ENCODE data around the gene ST6GALNAC2. TPM values are rescaled to one million over a fixed set of nuclear protein-coding genes. Genes with fewer than 3 reads are reported as not detected.

The ST6GALNAC2 gene
- total RNA-seq, 1 experiment from 2014 or later: 23.0 TPM

DNA sequence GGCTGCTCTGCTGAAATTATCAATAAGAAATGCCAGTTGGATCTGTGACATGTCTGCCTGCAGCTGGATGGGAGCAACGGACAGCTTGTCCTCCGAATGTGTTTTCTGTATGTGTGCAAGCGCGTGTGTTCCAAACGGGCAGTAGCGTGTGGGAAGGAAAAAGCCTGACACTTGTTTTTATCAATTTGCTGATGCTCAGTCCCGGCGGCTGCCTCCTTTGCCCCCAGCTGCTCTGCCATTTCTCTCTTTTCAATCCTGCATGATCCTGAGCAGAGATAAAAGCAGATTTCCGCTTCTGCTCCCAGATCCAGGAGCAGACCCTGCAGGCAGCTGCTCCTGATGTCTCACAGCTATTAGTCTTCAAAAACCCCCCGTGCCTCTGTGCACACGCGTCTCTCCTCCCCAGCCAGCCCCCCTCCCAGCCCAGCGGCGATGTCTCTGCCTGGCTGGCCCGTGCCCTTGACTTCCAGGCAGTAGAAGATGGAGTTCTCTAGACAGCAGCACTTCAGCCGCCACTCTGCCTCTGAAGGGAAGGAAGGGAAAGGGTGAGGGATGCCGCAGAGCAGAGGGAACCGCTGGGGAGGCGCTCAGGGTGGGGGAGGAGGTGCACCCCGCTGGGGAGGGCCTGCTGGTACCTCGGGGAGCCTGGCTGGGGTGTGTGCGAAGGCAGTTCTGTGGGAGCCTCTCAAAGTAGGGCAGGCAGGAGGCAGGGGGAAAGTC is 41.7 kb downstream of the ST6GALNAC2 start:
- Histone ChIP-seq H3K27me3 (ENCODE audit: control insufficient read depth, insufficient read depth, low read length) (no peaks in the 10 kb centered on the region), H3K4me1 (ENCODE audit: control insufficient read depth, insufficient read depth, low read length) (peaks cover 26% of the 10 kb centered on the region), H3K27ac (ENCODE audit: low read length) (no peak overlapping the region), H3K9me3 (ENCODE audit: control insufficient read depth, insufficient read depth, low read depth, low read length) (no peaks in the 10 kb centered on the region), H3K36me3 (ENCODE audit: control insufficient read depth, insufficient read depth, low read length) (no peaks in the 10 kb centered on the region), H3K4me3 (ENCODE audit: low read depth in 2 of 2, low read length in 2 of 2) (no peak overlapping the region; a peak in 1 of 4 replicates)
- in situ Hi-C loops (cut with HindIII; ENCODE audit: low pct_unique_long_range_greater_than_20kb, low sequenced_read_pairs) (no loop called here), intact Hi-C loops (cut with micrococcal nuclease; ENCODE audit: unreplicated experiment) (no loop called here)
- ChIA-PET POLR2A (interaction anchor here (1.5 kb wide), 1 partner anchor 16 kb away, joined by 4 read pairs; no protein-coding TSS in a partner anchor), CTCF (interaction anchor here (1.0 kb wide), 1 partner anchor 21 kb away, joined by 7 read pairs; no protein-coding TSS in a partner anchor)
- TF ChIP-seq SIN3A (IDR thresholded peaks at IDR 0.05; ENCODE audit: borderline replicate concordance, insufficient read depth, low read depth, low read length): no peak
- TF ChIP-seq TCF7L2 (IDR thresholded peaks at IDR 0.05; ENCODE audit: low read depth, low read length): no peak
- no peak for TF ChIP-seq POLR2AphosphoS5 (IDR thresholded peaks at IDR 0.05; ENCODE audit: low read depth, low read length)
- TF ChIP-seq, protein P1, sequence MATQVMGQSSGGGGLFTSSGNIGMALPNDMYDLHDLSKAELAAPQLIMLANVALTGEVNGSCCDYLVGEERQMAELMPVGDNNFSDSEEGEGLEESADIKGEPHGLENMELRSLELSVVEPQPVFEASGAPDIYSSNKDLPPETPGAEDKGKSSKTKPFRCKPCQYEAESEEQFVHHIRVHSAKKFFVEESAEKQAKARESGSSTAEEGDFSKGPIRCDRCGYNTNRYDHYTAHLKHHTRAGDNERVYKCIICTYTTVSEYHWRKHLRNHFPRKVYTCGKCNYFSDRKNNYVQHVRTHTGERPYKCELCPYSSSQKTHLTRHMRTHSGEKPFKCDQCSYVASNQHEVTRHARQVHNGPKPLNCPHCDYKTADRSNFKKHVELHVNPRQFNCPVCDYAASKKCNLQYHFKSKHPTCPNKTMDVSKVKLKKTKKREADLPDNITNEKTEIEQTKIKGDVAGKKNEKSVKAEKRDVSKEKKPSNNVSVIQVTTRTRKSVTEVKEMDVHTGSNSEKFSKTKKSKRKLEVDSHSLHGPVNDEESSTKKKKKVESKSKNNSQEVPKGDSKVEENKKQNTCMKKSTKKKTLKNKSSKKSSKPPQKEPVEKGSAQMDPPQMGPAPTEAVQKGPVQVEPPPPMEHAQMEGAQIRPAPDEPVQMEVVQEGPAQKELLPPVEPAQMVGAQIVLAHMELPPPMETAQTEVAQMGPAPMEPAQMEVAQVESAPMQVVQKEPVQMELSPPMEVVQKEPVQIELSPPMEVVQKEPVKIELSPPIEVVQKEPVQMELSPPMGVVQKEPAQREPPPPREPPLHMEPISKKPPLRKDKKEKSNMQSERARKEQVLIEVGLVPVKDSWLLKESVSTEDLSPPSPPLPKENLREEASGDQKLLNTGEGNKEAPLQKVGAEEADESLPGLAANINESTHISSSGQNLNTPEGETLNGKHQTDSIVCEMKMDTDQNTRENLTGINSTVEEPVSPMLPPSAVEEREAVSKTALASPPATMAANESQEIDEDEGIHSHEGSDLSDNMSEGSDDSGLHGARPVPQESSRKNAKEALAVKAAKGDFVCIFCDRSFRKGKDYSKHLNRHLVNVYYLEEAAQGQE (IDR thresholded peaks at IDR 0.05; ENCODE audit: insufficient read depth in 1 of 2, low read depth in 2 of 2, low read length in 1 of 2): no peak
- TF ChIP-seq, protein P2, sequence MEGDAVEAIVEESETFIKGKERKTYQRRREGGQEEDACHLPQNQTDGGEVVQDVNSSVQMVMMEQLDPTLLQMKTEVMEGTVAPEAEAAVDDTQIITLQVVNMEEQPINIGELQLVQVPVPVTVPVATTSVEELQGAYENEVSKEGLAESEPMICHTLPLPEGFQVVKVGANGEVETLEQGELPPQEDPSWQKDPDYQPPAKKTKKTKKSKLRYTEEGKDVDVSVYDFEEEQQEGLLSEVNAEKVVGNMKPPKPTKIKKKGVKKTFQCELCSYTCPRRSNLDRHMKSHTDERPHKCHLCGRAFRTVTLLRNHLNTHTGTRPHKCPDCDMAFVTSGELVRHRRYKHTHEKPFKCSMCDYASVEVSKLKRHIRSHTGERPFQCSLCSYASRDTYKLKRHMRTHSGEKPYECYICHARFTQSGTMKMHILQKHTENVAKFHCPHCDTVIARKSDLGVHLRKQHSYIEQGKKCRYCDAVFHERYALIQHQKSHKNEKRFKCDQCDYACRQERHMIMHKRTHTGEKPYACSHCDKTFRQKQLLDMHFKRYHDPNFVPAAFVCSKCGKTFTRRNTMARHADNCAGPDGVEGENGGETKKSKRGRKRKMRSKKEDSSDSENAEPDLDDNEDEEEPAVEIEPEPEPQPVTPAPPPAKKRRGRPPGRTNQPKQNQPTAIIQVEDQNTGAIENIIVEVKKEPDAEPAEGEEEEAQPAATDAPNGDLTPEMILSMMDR (IDR thresholded peaks at IDR 0.05): no peak
- no TSS peak for BruUV-seq (replicated peaks)
- ATAC-seq: no peak
- DNase-seq (ENCODE audit: low read depth, low spot score): no peak

DNA sequence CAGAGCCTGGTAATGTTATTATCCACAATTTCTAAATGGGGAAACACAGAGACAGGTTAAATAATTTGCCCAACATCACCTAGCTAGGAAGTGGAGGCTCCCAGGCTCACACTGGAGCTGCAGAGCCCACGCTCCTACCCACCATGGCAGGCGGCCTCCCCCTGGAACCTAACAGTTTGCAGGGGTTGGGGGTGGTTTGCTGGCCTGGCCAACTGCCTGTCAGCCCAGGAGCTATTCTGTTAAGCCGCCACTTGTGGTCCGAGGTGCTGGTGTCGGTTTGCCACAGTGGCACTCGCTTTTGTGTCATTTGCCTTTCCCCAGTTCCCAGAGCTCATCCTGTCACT is 42.2 kb downstream of the ST6GALNAC2 start:
- DNase-seq (ENCODE audit: low read depth, low spot score): no peak
- no peak overlapping the region for H3K4me3 ChIP-seq (ENCODE audit: low read depth in 2 of 2, low read length in 2 of 2)
- no peak overlapping the region for H3K27ac ChIP-seq (ENCODE audit: low read length)
- intact Hi-C loops (cut with micrococcal nuclease; ENCODE audit: unreplicated experiment): no loop called here
- BruUV-seq (replicated peaks): no TSS peak
- H3K9me3 ChIP-seq (ENCODE audit: control insufficient read depth, insufficient read depth, low read depth, low read length): no peaks in the 10 kb centered on the region
- H3K36me3 ChIP-seq (ENCODE audit: control insufficient read depth, insufficient read depth, low read length): no peaks in the 10 kb centered on the region
- in situ Hi-C loops (cut with HindIII; ENCODE audit: low pct_unique_long_range_greater_than_20kb, low sequenced_read_pairs): no loop called here
- CTCF ChIA-PET: interaction anchor here (0.6 to 1.0 kb wide), 2 partner anchors 20 to 128 kb away, joined by 4 to 7 read pairs; no protein-coding TSS in a partner anchor
- H3K4me1 ChIP-seq (ENCODE audit: control insufficient read depth, insufficient read depth, low read length): peaks cover 27% of the 10 kb centered on the region
- no peak for ATAC-seq
- TF ChIP-seq, protein P1 (IDR thresholded peaks at IDR 0.05; ENCODE audit: insufficient read depth in 1 of 2, low read depth in 2 of 2, low read length in 1 of 2): no peak
- TF ChIP-seq, protein P2 (IDR thresholded peaks at IDR 0.05): no peak
- TF ChIP-seq SIN3A (IDR thresholded peaks at IDR 0.05; ENCODE audit: borderline replicate concordance, insufficient read depth, low read depth, low read length) (no peak), TCF7L2 (IDR thresholded peaks at IDR 0.05; ENCODE audit: low read depth, low read length) (no peak), POLR2AphosphoS5 (IDR thresholded peaks at IDR 0.05; ENCODE audit: low read depth, low read length) (no peak)
- POLR2A ChIA-PET: interaction anchor here (0.6 to 1.5 kb wide), 2 partner anchors 15 to 220 kb away, joined by 4 to 11 read pairs; no protein-coding TSS in a partner anchor
- no peaks in the 10 kb centered on the region for H3K27me3 ChIP-seq (ENCODE audit: control insufficient read depth, insufficient read depth, low read length)

All from Panc1 (cell line).